Stimulated activated CD8-positive, alpha-beta memory T cell treated with anti-CD3 and anti-CD28 coated beads, Interleukin-7, amount 100 ng/mL, for 1 hour (primary cell): ENCODE results near the gene PTPRQ.
"Not testable (repeated sequence)": the region's sequence is repeated elsewhere in the genome, so short reads cannot be mapped to it uniquely, and the experiment has no call there.

Experiments used
- DNase-seq, 2 donors: peaks; one replicate each; pipeline ENCODE4 v3.0.0-alpha.2; 2020; ENCODE audit warnings: low read depth in 2 of 2

Gene PTPRQ

DNA sequence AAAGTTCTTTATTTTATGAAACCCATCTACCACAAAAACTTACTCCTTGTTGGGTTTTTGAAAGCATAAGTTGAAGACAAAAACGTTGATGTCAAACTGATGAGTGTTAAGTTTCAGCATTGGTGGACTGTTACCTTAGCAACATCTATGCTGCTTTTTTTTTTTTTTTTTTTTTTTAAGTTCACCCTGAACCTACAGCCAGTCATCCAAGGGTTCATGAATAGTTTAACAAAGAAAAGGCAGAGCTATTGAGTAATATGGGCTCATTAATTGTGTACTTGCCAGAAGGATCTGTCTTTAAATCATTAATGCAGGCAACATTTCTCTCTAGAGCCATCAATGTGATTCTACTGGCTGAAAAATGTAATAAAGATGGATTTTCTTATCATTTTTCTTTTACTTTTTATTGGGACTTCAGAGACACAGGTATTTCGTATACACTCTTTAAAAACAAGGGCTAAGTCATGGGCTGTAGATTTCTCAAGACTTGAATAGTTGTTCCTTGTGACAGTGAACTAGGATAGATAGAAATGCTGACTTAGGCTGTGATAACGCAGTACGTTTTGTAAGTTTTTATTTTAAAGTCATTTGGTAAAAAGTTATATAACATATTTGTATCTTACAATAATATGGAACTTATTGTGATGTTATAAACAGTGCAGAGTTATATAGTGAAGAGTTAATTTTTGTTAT, at the start of gene PTPRQ:
PTPRQ (plus strand) TSS at position 262 of the 693 bp plus-strand sequence; CDS start at position 373, 111 bp downstream.
- no peak for DNase-seq

GRCh38 chr12:80400571-80400991, 43.5 kb upstream of the PTPRQ start:
- DNase-seq = no peak

- DNase-seq = no peak
Observed at GRCh38 chr12:80401191-80401590, 42.8 kb upstream of the PTPRQ start.

DNA sequence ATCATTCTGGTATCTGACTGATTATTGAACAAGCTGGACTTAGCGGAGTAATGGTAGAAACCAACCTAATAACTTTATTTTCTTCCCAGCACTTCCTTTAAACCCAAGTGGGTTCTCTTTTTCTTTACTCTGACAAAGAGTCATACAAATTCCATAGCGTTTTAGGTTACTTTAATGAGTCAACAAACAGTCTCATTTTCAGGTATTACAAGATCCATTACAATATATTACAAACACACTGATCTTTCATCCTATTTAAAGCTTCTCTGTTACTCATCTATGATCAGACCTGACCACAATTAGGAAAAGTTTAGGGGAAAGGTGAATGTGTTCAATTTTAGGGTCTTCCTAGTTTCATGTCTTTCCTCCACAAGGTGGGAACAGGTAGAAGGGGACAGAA, 39.4 kb upstream of the PTPRQ start:
- DNase-seq = no peak

- no peak for DNase-seq
Observed at GRCh38 chr12:80406253-80406652, 37.8 kb upstream of the PTPRQ start.

DNA sequence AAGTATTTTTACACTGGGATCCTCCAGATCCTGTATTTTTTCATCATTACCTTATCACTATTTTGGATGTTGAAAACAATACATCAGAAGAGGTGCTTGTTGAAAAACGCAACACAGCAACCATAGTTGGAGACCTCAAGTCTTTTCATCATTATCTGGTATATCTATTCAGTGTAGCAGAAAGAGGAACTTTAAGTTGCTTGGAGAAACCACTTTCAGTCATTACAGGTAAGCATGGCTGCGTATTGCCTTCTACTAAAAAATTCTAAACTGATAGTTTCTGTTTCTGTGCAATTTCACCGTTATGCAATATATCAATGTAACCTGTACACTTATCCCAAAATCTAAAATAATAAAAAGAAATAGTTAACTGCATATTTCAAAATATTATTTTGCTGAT, 32.2 kb upstream of the PTPRQ start:
- DNase-seq = no peak

DNA sequence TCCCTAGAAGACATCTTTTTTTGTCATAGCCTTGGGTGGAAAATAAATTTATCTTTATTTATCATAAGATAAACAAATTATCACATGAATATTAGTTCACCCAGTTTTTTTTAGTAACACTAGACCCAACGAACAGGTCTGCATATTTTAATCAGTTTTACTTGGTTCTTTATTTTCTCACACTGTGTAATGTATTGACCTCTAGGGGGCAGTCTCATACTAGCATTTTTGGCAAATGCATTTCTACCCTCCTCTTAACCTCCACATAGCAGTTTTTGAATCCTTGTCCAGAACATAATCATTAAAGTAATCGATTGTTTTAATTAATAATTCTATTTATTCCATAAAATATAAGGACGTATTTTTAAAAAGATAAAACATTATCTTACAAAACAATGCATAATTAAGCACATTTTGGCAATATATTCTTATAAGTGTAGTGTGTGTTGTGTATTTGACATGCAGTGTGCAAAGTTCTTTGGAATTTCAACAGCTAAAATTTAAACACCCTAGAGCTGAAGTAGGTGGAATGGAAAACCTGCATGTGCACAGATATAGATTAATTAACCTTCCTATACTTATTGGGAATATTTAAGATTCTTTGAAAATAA, 31.6 kb upstream of the PTPRQ start:
- no peak for DNase-seq

- no peak for DNase-seq
Observed at GRCh38 chr12:80413462-80413861, 30.6 kb upstream of the PTPRQ start.

- no peak for DNase-seq
Observed at GRCh38 chr12:80415466-80415865, 28.6 kb upstream of the PTPRQ start.

- DNase-seq = no peak
Observed at GRCh38 chr12:80419644-80420043, 24.4 kb upstream of the PTPRQ start.

- no peak for DNase-seq
Observed at GRCh38 chr12:80420075-80420474, 24.0 kb upstream of the PTPRQ start.

GRCh38 chr12:80422550-80422949, 21.5 kb upstream of the PTPRQ start:
- DNase-seq = no peak

DNA sequence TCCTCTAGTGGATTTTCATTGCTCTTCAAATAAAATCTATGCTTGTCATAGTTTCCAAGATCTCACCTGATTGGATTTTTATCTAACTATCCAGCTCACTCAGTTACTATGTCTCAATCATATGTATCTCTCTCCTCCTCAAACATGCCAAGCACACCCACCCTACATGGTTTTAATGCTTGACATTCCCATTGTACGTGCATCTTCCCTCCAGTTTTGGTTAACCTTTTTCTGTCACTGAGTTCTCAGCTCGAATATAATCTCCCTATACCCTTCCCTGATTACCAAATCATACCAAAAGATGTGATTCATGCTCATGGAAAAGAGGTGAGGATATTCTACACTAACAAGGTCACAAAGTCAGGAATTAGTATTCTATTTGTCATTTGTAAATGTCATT, 12.0 kb upstream of the PTPRQ start:
- DNase-seq = no peak

- no peak for DNase-seq
Observed at GRCh38 chr12:80441921-80442320, 2.1 kb upstream of the PTPRQ start.

- DNase-seq = no peak
Observed at GRCh38 chr12:80442426-80443222, 1.4 kb upstream of the PTPRQ start.

DNA sequence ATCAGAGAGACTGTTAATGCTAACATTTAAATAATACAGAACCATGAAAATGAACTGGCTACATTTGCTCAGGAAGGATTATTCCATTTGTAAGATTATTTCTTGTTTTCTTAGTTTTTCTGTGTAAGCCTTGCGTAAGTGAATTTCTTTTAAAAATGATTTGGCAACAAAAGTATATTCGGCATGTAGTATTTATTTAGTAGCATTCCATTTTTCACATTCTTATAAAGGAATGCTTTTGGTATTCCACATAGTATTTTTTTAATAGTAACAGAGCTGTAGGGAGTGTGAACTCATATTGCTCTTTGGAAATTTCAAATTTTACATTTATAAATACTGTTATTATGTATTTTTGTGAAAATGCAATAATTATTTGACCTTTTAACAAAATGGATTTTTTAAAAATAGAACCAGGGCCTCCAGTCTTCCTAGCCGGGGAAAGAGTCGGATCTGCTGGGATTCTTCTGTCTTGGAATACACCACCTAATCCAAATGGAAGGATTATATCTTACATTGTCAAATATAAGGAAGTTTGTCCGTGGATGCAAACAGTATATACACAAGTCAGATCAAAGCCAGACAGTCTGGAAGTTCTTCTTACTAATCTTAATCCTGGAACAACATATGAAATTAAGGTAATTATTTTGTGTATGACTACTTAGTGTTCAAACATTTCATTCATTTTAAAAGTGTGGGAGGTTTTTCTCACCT, 1.2 kb downstream of the PTPRQ start:
- no peak for DNase-seq

DNA sequence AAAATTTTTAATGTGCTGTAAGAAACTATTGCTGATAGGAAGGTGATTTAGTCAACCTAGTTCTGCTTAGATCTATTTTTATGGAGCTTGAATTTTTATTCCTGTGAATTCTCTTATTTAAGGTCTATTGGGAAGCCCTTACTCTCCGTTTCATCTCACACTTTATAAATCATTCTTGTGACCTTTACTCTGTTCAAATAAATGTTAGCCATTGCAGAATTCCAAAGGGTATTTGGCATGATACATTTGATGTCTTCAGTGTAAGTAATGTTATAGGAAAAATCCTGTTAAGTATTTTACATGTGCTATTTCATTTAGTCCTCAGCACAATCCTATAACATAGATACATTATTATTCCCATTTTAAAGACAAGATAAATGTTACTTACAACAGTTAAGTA, 12.5 kb downstream of the PTPRQ start:
- DNase-seq = no peak

DNA sequence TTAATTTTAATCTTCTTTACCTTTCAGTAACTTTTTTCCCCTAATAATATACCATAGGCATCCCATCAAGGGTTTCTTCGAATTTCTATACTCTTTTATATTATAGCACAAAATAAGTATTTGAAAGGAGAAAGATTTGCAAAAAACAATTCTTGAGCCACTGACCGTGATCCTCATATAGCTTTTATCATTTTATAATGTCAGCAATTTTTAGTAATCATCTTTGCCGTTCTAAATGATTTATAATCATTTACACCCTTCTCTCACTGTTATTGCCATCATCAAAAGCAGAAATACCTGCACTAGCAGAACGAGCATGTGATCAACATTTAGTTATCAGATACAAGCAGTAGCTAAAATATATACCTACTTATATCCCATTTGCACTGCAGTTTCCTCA, 16.9 kb downstream of the PTPRQ start:
- DNase-seq = no peak

DNA sequence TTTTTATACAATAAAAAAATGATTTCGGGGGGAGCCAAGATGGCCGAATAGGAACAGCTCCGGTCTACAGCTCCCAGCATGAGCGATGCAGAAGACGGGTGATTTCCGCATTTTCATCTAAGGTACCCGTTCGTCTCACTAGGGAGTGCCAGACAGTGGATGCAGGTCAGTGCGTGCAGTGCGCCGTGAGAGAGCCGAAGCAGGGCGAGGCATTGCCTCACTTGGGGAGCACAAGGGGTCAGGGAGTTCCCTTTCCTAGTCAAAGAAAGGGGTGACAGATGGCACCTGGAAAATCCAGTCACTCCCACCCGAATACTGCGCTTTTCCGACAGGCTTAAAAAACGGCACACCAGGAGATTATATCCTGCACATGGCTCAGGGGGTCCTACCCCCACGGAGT, 17.8 kb downstream of the PTPRQ start:
- DNase-seq = not testable (repeated sequence)

DNA sequence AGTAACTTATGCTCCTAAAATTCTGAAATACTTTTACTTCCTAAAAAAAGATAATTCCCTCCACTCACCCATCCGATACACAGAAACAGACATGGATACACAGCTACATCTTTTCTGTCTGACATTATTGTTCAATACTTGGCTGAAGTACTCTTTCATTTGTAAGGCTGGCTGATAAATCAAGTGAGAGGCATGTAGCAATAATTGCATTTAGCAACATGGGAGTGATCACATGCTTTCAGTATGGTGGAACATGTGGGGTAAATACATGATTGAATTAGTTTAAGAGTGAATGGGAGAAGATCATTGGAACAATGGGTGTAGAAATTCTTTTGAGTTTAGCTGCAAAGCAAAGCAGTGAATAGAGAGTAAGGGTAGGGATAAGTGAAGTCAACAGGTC, 25.6 kb downstream of the PTPRQ start:
- DNase-seq = no peak

- DNase-seq = no peak
Observed at GRCh38 chr12:80470403-80470802, 26.4 kb downstream of the PTPRQ start.

GRCh38 chr12:80472236-80472635, 28.2 kb downstream of the PTPRQ start:
- DNase-seq = no peak
